DND-41 (cell line): ENCODE data around the gene LRRC74B.

Experiments used
- ATAC-seq: fragments of 200-7000 bp; cut with Tn5 transposase; 3 replicates; pipeline ENCODE4 v1.9.1; 2021; ENCODE audit warnings: low read depth; ENCODE audit not compliant: insufficient read depth
- DNase-seq: peaks from one replicate; pipeline ENCODE4 v3.0.0-alpha.2; 2020
- H2AFZ ChIP-seq: 2 replicates; pipeline ENCODE4 v1.6.0; 2012; ENCODE audit warnings: low read depth, low read length
- H3K27ac ChIP-seq: 2 replicates; pipeline ENCODE4 v1.5.1; 2012; ENCODE audit warnings: low read length, inconsistent platforms
- H3K27me3 ChIP-seq: fragments of 200-600 bp; sonication (generic); 2 replicates; pipeline ENCODE4 v1.6.0; 2012; ENCODE audit warnings: low read length, mild to moderate bottlenecking, inconsistent platforms; ENCODE audit not compliant: insufficient read depth, poor library complexity
- H3K36me3 ChIP-seq: 2 replicates; pipeline ENCODE4 v1.5.1; 2012; ENCODE audit warnings: low read length, inconsistent platforms; ENCODE audit not compliant: insufficient read depth
- H3K4me1 ChIP-seq: 2 replicates; pipeline ENCODE4 v1.5.1; 2012; ENCODE audit warnings: mild to moderate bottlenecking, low read length; ENCODE audit not compliant: insufficient read depth
- H3K4me2 ChIP-seq: 2 replicates; pipeline ENCODE4 v1.6.0; 2012; ENCODE audit warnings: mild to moderate bottlenecking, moderate library complexity, low read length, inconsistent platforms; ENCODE audit not compliant: insufficient read depth
- H3K4me3 ChIP-seq, 2 experiments: fragments of 200-600 bp in 1 of 2; shearing (Covaris generic) in 1 of 2; 2 replicates each; pipeline ENCODE4 v1.5.1; 2012 to 2016; ENCODE audit warnings: inconsistent platforms in 2 of 2, low read length in 2 of 2, mild to moderate bottlenecking in 2 of 2, low read depth in 1 of 2, moderate library complexity in 1 of 2
- H3K79me2 ChIP-seq: 2 replicates; pipeline ENCODE4 v1.6.0; 2012; ENCODE audit warnings: low read length, inconsistent platforms; ENCODE audit not compliant: insufficient read depth
- H3K9ac ChIP-seq: 2 replicates; pipeline ENCODE4 v1.6.0; 2012; ENCODE audit warnings: low read depth, mild to moderate bottlenecking, inconsistent platforms, low read length, moderate library complexity
- H3K9me3 ChIP-seq: 2 replicates; pipeline ENCODE4 v1.5.1; 2012; ENCODE audit warnings: low read length, moderate library complexity, mild to moderate bottlenecking, inconsistent platforms; ENCODE audit not compliant: insufficient read depth, severe bottlenecking
- H4K20me1 ChIP-seq: 2 replicates; pipeline ENCODE4 v1.6.0; 2012; ENCODE audit warnings: low read length; ENCODE audit not compliant: insufficient read depth
- CTCF ChIP-seq: IDR thresholded peaks from 2 replicates; pipeline ENCODE4 v1.5.1; 2012; ENCODE audit warnings: borderline replicate concordance, low read length, moderate library complexity, mild to moderate bottlenecking; ENCODE audit not compliant: poor library complexity, severe bottlenecking; ENCODE audit errors: extremely low read depth
- EZH2 ChIP-seq: IDR thresholded peaks from 3 replicates; pipeline ENCODE4 v1.6.1; 2012; ENCODE audit warnings: borderline replicate concordance, low read depth, mild to moderate bottlenecking, moderate library complexity, low read length, inconsistent platforms; ENCODE audit not compliant: severe bottlenecking

The LRRC74B gene

GRCh38 chr22:21105294-21105693 lies 59.5 kb downstream of the LRRC74B start:
- H4K20me1 ChIP-seq: no peaks in the 10 kb centered on the region
- TF ChIP-seq CTCF: no peak
- no peak for TF ChIP-seq EZH2
- H3K4me1 ChIP-seq: peaks cover 2% of the 10 kb centered on the region; the same call in 1 of the 2 replicates
- H3K4me2 ChIP-seq: no peak overlapping the region
- H3K9me3 ChIP-seq: no peaks in the 10 kb centered on the region
- ATAC-seq (no peak), DNase-seq (no peak)
- no peaks in the 10 kb centered on the region for H3K36me3 ChIP-seq
- no peak overlapping the region for H3K27ac ChIP-seq
- peaks cover 7% of the 10 kb centered on the region for H3K27me3 ChIP-seq
- no peak overlapping the region for H3K4me3 ChIP-seq
- no peak overlapping the region for H3K9ac ChIP-seq
- H3K79me2 ChIP-seq: no peaks in the 10 kb centered on the region
- no peak overlapping the region for H2AFZ ChIP-seq

DNA sequence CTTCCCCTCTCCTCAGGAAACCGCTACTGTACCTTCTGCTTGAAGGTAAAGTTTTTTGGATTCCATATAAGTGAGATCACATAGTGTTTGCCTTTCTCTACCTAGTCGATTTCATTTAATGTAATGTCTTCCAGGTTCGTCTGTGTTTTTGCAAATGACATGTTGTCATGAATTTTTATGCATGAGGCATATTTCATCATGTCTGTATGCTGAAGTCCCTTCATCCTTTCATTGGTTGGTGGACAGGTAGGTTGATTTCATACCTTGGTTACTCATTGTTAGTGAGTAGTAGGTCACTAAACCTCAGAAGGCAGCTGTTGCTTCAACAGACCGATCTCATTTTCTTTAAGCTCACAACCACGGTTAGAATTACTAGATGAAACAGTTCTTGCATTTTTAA lies 60.3 kb downstream of the LRRC74B start:
- H3K27me3 ChIP-seq: peaks cover 7% of the 10 kb centered on the region

DNA sequence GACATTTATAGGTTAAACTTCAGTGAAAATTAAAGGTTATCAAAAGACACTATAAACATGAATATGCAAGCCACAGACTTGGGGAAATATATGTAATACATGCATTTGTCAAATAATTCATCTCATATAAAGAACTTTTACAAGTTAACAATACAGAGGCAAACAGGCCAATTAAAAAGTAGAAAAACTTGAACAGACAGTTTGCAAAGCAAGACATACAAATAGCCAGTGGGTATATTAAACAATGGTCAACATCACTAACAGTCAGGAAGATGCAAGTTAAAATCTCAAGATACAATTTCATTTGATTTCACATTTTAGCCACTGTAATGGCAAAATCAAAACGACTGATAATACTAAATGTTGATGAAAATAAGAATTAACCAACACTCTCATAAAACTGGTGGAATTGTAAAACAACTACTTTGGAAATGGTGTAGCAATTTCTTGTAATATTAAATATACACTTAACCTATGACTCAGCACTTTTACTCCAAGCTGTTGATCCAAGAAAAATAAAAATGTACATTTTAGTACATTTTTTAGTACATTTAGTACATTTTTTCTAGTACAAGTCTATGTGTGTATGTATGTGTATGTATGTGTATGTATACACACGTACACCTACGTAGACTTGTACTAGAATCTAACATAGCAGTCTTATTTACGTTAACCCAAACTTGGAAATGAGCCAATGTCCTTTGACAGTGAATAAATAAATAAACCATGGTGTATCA lies 62.8 kb downstream of the LRRC74B start:
- Histone ChIP-seq H3K4me3 (no peak overlapping the region), H2AFZ (no peak overlapping the region), H3K4me2 (no peak overlapping the region), H3K79me2 (no peaks in the 10 kb centered on the region), H4K20me1 (no peaks in the 10 kb centered on the region), H3K27me3 (peaks cover 7% of the 10 kb centered on the region), H3K4me1 (no peaks in the 10 kb centered on the region), H3K27ac (no peak overlapping the region), H3K9me3 (no peaks in the 10 kb centered on the region), H3K36me3 (no peaks in the 10 kb centered on the region), H3K9ac (no peak overlapping the region)
- ATAC-seq (no peak), DNase-seq (no peak)
- no peak for TF ChIP-seq EZH2
- TF ChIP-seq CTCF: no peak

More for the DNA sequence above, 60.3 kb downstream of the LRRC74B start:
- Histone ChIP-seq H3K9ac (no peak overlapping the region), H3K4me3 (no peak overlapping the region), H3K4me2 (no peak overlapping the region), H3K79me2 (no peaks in the 10 kb centered on the region), H3K4me1 (peaks cover 2% of the 10 kb centered on the region; the same call in 1 of the 2 replicates), H3K9me3 (no peaks in the 10 kb centered on the region), H3K36me3 (no peaks in the 10 kb centered on the region), H4K20me1 (no peaks in the 10 kb centered on the region), H2AFZ (no peak overlapping the region), H3K27ac (no peak overlapping the region)
- DNase-seq: no peak
- TF ChIP-seq EZH2: no peak
- TF ChIP-seq CTCF: no peak
- no peak for ATAC-seq
